Measurements from ENCODE around the gene SLC6A17. TPM values are rescaled to one million over a fixed set of nuclear protein-coding genes. Genes with fewer than 3 reads are reported as not detected.

The SLC6A17 gene
- total RNA-seq, 1 donor from 2014 or later: 0.45 TPM

DNA sequence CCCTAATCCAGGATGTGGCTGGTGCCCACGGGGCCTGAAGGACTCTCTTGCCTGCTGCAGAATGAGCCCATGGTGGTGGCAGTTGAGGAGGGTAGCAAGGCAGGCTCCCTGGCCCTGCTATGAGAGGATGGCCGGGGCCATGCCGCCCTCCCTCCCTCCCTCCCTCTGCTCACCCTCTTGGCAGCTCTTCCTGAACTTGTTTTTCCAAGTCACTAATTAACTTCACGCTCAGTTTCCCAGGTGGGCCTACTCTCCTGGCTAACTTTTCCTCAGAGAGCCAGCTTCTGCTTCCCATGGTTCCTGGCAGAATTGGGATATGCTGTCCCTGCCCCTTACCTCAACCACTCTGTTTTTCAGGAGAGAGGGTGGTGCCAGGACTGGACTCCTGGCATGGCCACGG, 70.0 kb downstream of the SLC6A17 start:
- peak; percentile 71 for DNase-seq (ENCODE audit: low read depth)

DNA sequence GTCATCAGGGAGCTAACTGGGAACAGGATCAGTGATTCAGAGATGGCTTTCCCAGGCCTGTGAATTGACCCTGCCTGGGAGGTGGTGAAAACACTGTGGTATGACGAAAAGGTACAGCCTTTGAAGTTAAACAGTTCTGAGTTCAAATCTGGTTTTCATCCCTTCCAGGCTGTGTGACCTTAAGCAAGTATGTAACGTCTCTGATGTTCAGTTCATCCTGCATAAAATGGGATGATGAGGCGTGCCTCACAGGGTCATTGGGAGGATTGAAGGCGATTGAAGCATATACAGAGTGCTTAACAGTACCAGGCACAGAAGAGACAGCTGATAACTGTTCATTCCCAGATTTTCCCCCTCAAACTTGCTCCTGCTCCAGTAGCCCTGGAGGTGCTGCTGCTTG, 70.8 kb downstream of the SLC6A17 start:
- DNase-seq (ENCODE audit: low read depth): peak; percentile 61

GRCh38 chr1:110223127-110223526, 72.8 kb downstream of the SLC6A17 start:
- DNase-seq (ENCODE audit: low read depth): no peak

DNA sequence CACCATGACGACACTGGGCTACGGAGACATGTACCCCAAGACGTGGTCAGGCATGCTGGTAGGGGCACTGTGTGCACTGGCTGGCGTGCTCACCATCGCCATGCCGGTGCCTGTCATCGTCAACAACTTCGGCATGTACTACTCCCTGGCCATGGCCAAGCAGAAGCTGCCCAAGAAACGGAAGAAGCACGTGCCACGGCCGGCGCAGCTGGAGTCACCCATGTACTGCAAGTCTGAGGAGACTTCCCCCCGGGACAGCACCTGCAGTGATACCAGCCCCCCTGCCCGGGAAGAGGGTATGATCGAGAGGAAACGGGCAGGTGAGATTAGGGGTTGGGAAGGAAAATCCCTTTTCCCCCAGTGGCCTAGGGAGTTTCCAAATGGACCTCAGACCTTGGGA, 73.3 kb downstream of the SLC6A17 start:
- no peak for DNase-seq (ENCODE audit: low read depth)

GRCh38 chr1:110224240-110224995, 74.1 kb downstream of the SLC6A17 start:
- DNase-seq (ENCODE audit: low read depth): no peak

DNA sequence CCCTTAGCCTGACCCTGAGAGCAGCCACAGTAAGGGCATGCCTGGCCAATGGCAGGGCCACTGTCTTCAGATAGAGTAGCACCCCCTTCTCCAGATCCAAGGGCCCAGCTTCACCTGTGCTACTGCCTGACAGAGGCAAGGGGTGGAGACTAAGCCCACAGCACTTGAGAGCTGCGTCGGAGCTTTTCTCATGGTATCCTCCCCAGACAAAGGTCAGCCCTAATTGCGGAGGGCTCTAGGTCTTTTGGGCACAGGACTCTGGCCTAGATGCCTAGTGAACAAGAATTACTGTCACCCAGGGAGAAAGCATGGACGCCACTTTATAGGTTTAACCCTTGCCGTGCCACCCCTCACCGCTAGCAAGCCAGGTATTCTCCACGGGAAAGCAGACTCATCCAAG, 74.9 kb downstream of the SLC6A17 start:
- DNase-seq (ENCODE audit: low read depth): no peak

GRCh38 chr1:110225756-110226404, 75.6 kb downstream of the SLC6A17 start:
- no peak for DNase-seq (ENCODE audit: low read depth)

DNA sequence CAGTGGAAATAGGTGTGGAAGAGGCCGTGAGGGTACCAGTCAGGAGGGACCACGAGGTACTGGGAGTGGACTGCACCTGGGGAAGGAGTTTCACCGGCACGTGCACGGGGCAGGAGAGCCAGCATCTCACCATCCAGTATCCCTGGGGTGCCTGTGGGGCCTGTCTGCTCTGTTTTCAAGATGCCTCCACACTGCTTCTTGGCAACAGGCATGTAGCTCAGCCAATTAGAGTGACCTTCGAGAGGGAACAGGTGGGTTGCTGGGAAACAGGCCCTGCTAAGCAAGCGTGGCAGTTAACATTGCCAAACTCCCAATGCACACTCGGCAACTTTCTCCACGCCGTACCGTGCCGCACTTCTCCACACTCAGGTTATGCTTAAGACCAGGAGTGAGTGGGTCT, 77.5 kb downstream of the SLC6A17 start:
- DNase-seq (ENCODE audit: low read depth): no peak

GRCh38 chr1:110228381-110228780, 78.1 kb downstream of the SLC6A17 start:
- peak; percentile 74 for DNase-seq (ENCODE audit: low read depth)

GRCh38 chr1:110228869-110229268, 78.6 kb downstream of the SLC6A17 start:
- no peak for DNase-seq (ENCODE audit: low read depth)

DNA sequence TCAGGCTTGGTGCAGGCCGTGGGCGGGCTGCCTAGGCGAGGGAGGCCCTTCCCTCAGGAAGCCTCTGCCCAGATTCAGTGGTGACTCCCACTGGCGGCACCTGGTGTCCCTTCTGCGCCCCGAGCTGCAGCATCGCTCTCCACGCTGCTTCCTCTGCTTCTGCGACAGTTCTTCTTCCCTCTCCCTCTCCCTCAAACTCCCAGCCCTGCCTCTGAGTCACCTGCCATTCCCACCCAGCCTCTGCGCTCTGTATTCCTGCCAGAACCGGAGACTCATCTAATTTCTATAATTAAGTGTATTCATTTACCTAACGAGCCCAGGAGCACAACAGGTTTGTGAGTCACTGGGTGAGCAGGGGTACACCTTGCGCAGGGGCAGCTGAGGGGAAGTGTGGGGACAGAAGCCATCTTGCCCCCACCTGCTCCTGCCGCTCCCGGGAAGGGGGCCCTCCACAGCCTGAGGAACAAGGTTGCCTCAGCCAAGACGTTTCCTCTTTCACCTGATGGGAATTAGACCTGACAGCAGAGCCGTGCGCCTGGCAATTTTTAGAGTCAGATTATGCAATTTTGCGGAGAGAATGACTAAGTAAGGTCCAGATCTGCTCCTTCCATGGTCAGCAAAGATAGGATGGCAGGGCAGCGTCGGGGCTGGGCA, 79.2 kb downstream of the SLC6A17 start:
- peak; percentile 86 for DNase-seq (ENCODE audit: low read depth)

DNA sequence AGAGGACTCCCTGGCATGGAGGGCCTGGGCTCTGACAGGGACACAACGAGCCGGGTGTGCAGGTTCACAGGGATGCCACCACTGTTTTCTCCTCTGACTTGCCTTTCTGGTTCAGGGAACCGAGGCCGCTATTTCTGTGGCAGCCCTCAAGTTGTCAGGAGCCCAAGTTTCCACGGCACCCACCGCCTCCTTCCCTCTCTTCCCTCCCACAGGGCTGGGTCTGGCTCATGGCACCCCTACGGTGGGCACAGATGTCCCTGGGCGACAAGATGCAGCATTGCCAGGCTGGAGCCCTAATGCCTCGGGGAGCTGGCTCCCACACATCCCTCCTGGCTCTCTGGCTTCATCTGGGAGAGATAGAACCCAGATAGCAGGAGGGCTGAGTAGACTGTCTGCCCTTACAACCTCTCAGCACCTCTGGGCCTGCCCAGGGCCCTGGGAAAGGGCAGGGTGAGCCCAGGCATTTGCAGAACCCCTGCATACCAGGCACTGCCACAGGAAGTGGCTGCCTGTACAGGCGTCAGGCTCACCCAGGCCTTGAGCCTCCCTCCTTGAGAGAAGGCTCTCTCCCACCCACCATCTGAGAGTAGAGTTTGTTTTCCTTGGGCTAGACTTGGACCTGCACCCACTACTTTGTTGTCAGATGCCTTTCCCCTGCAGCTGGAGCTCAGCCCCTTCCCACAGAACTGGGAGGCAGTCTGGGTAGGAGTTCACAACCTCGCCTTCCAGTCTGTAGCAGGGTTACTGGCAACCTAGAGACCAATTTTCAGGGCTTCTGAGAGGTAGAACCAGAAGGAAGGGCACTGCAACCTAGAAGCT, 80.3 kb downstream of the SLC6A17 start:
- no peak for DNase-seq (ENCODE audit: low read depth)

DNA sequence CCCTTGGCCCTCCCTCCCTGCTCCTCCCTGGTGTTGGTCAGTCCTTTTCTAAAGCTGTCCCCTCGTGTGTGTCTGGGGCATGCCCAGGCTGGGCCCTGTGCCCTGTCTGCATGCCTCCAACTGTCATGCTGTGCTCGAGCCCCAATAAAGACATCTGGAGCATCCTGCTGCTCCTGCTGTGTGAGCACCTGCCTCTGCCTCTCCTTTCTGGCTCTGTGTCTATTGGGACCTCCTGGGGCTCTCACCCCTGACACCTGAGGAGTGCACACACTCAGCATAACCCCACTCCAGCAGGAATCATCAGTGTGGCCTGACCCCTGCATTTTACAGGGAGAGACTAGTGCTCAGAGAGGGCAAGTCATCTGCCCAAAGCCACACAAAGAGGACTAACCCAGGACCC, 83.6 kb downstream of the SLC6A17 start:
- DNase-seq (ENCODE audit: low read depth): no peak

GRCh38 chr1:110234691-110235090, 84.4 kb downstream of the SLC6A17 start:
- DNase-seq (ENCODE audit: low read depth): no peak

GRCh38 chr1:110235181-110235833, 85.0 kb downstream of the SLC6A17 start:
- no peak for DNase-seq (ENCODE audit: low read depth)

GRCh38 chr1:110235834-110236682, 85.8 kb downstream of the SLC6A17 start:
- DNase-seq (ENCODE audit: low read depth): peak; percentile 91

DNA sequence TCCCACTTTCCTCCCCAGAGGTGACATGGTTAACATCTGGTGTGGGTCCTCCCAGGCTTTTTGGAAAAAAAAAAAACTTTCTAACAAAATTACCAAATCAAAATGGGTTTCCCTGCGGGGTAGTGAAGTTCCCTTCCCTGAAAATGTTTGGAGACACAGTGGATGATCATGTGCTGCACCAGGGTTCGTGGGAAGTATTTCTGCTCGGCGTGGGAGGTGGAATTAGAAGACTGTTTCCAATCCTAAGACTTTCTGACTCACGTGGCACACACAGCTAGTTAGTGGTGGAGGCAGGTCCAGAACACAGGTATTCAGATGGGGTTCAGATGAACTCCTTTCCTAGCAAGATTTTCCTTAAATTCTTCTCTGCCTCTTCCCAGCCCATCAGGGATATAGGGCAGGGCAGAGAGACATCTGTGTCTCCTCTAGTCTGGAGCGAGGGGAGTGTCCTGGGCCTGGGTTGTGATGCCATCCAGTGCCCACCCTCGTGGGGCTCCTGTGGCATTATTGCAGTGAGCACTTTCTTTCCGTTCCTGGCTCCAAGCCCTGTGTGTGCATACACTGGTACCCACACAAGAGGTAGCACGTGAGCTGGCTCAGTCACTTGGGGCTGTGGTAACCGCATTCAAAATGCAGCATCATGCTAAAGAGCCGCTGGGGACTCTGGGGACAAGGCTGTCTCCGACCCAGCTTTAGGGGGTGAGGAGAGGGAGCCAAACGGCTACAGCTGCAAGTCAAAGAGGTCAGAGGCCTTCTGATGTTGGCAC, 87.3 kb downstream of the SLC6A17 start:
- no peak for DNase-seq (ENCODE audit: low read depth)

DNA sequence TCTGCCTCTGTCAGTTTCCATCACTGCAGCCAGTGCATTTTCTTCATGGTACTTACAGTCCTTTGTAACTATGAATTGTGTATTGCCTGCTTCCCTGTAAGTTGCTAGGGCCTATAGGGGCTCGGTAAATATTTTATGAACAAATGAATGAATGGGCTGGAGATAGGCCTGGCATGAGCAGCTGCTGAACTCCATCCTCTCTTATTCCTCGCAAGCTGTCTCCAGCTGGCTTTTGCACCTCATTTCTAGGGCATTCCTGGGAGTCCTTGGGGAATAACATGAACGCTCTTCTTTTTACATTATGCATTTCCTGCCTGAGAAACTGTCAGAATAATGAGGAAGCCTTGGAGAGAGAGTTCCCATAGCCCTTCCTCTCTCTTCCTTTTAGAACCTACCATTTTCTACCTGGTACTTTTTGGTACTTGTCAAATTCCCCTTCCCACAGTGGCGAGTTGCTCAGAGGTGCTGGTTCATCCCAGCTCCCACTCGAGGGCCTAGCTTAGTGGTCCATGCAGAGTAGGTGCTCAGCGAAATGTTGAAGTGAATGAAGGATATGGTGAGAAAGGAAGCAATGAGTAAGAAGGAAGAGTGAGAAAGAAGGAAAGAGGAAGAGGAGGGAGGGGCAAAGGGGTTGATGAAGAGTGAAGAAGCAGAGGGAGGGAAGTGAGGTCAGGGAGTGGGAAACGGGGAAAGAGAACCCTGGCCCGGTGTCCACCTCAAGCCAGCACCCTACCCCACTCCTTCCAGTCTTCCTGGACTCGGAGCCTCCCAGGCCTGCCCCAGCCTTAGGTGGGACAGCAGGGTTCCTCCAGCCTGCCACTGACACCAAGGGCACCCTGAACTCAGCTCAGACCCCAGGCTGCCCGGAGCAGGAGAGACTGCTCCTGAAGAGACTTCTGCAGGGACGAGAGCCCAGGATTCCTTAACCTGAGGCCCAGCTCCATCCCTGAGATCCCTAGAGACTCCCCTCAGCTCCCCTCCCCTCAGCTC, 89.4 kb downstream of the SLC6A17 start:
- no peak for DNase-seq (ENCODE audit: low read depth)
